Osteoblast (primary cell): Measurements from ENCODE around the gene FLII. TPM values are rescaled to one million over a fixed set of nuclear protein-coding genes. Genes with fewer than 3 reads are reported as not detected.

Experiments
- DNase-seq: peaks from one replicate; pipeline ENCODE4 v3.0.0; 2011; ENCODE audit warnings: low spot score, mixed read lengths; ENCODE audit not compliant: insufficient read length; ENCODE audit errors: missing footprints
- H2AFZ ChIP-seq: 2 replicates; pipeline ENCODE4 v1.6.0; 2011; ENCODE audit warnings: mild to moderate bottlenecking, low read length
- H3K27ac ChIP-seq: 2 replicates; pipeline ENCODE4 v1.5.1; 2011; ENCODE audit warnings: mild to moderate bottlenecking, low read depth, low read length, moderate library complexity
- H3K27me3 ChIP-seq: 2 replicates; pipeline ENCODE4 v1.6.0; 2012; ENCODE audit warnings: mild to moderate bottlenecking, control low read depth, inconsistent platforms, low read length, moderate library complexity; ENCODE audit not compliant: insufficient read depth
- H3K36me3 ChIP-seq: 2 replicates; pipeline ENCODE4 v1.5.1; 2011; ENCODE audit warnings: mild to moderate bottlenecking, low read length, control low read depth, moderate library complexity; ENCODE audit not compliant: insufficient read depth
- H3K4me1 ChIP-seq: 2 replicates; pipeline ENCODE4 v1.5.1; 2011; ENCODE audit warnings: mild to moderate bottlenecking, low read length, control low read depth, moderate library complexity; ENCODE audit not compliant: insufficient read depth
- H3K4me2 ChIP-seq: 2 replicates; pipeline ENCODE4 v1.6.0; 2011; ENCODE audit warnings: mild to moderate bottlenecking, low read length; ENCODE audit not compliant: insufficient read depth
- H3K4me3 ChIP-seq: fragments of 200-600 bp; sonication (generic); 3 replicates; pipeline ENCODE4 v1.5.1; 2012; ENCODE audit warnings: mild to moderate bottlenecking, low read length, inconsistent platforms; ENCODE audit not compliant: insufficient read depth
- H3K79me2 ChIP-seq: 2 replicates; pipeline ENCODE4 v1.6.0; 2012; ENCODE audit warnings: mild to moderate bottlenecking, low read length, control low read depth, inconsistent platforms; ENCODE audit not compliant: insufficient read depth
- H3K9me3 ChIP-seq: 2 replicates; pipeline ENCODE4 v1.5.1; 2011; ENCODE audit warnings: low read depth, low read length, control low read depth
- H4K20me1 ChIP-seq: 2 replicates; pipeline ENCODE4 v1.6.0; 2012; ENCODE audit warnings: mild to moderate bottlenecking, low read length, control low read depth; ENCODE audit not compliant: insufficient read depth
- total RNA-seq: library from RNA; depleted of rRNA; stranded (reverse); fragments of >200 nt; gene quantifications from 2 replicates; pipeline ENCODE4 v1.2.3, GENCODE V29; 2012
- TF ChIP-seq, protein P1 (sequence below): IDR thresholded peaks from 2 replicates; pipeline ENCODE4 v1.5.1; 2011; ENCODE audit warnings: mild to moderate bottlenecking, low read depth, low read length, moderate library complexity; ENCODE audit errors: extremely low read depth

The FLII gene
- total RNA-seq, 1 donor = 212 TPM

DNA sequence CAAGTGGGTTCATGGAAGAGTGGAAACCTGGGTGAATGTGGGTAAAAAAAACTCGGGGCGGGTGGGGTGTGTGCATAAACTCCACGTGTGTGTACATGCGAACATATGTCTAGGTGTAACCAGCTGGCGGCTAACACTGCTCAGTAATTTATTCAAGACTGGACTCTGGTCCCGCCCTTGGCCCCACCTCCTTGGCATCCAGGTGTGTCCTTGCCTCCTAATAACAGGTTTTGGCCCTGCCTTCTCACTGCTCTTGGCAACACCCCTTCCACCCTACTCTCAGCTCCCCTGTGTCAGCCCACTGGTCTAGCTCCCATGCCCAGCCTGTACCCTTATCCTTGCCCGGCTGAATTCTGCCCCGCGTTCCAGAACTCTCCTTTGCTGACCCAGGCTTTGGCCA is 8.3 kb downstream of the FLII start:
- no peak overlapping the region for H2AFZ ChIP-seq
- H3K79me2 ChIP-seq = peaks cover 20% of the 10 kb centered on the region
- peaks cover 94% of the 10 kb centered on the region for H3K36me3 ChIP-seq
- no peak overlapping the region for H3K4me3 ChIP-seq
- peaks cover 34% of the 10 kb centered on the region for H4K20me1 ChIP-seq
- TF ChIP-seq, protein P1, sequence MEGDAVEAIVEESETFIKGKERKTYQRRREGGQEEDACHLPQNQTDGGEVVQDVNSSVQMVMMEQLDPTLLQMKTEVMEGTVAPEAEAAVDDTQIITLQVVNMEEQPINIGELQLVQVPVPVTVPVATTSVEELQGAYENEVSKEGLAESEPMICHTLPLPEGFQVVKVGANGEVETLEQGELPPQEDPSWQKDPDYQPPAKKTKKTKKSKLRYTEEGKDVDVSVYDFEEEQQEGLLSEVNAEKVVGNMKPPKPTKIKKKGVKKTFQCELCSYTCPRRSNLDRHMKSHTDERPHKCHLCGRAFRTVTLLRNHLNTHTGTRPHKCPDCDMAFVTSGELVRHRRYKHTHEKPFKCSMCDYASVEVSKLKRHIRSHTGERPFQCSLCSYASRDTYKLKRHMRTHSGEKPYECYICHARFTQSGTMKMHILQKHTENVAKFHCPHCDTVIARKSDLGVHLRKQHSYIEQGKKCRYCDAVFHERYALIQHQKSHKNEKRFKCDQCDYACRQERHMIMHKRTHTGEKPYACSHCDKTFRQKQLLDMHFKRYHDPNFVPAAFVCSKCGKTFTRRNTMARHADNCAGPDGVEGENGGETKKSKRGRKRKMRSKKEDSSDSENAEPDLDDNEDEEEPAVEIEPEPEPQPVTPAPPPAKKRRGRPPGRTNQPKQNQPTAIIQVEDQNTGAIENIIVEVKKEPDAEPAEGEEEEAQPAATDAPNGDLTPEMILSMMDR = no peak
- no peaks in the 10 kb centered on the region for H3K27me3 ChIP-seq
- H3K4me2 ChIP-seq = no peak overlapping the region
- no peak overlapping the region for H3K27ac ChIP-seq
- H3K9me3 ChIP-seq = no peaks in the 10 kb centered on the region
- DNase-seq = no peak
- no peaks in the 10 kb centered on the region for H3K4me1 ChIP-seq

GRCh38 chr17:18248811-18249210 is 9.7 kb downstream of the FLII start:
- Histone ChIP-seq H4K20me1 (peaks cover 33% of the 10 kb centered on the region), H3K4me1 (no peaks in the 10 kb centered on the region), H3K36me3 (peaks cover 89% of the 10 kb centered on the region), H3K27me3 (no peaks in the 10 kb centered on the region), H3K79me2 (peaks cover 8% of the 10 kb centered on the region), H2AFZ (no peak overlapping the region), H3K9me3 (no peaks in the 10 kb centered on the region), H3K4me3 (no peak overlapping the region), H3K4me2 (no peak overlapping the region), H3K27ac (no peak overlapping the region)
- DNase-seq = no peak
- TF ChIP-seq, protein P1 = no peak

DNA sequence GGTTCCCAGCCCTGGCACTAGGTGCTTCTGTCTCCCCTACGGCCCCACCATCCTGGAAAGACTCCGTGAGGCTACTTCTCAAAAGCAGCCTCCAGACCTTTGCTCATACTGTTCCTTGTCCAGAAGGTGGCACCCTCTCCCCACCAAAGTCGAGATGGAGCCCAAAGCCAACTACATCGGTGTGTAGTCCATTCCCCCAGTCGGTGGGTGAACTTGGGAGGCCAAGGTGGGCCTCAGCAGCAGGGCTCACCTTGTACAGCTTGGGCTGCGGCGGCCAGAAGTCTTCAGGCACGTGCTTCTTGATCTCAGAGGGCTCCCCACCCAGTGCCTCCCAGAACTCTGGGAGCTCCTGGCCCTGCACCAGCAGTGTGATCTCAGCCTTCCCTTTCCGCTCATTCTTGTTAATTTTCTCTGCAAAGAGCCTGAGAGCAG is 10.2 kb downstream of the FLII start:
- DNase-seq = peak; percentile 99
- peaks cover 31% of the 10 kb centered on the region for H4K20me1 ChIP-seq
- no peak overlapping the region for H3K4me3 ChIP-seq
- H3K4me2 ChIP-seq = no peak overlapping the region
- no peaks in the 10 kb centered on the region for H3K9me3 ChIP-seq
- peaks cover 89% of the 10 kb centered on the region for H3K36me3 ChIP-seq
- peaks cover 4% of the 10 kb centered on the region for H3K79me2 ChIP-seq
- H3K27ac ChIP-seq = no peak overlapping the region
- no peaks in the 10 kb centered on the region for H3K4me1 ChIP-seq
- no peaks in the 10 kb centered on the region for H3K27me3 ChIP-seq
- TF ChIP-seq, protein P1 = peak; percentile 73
- H2AFZ ChIP-seq = no peak overlapping the region

GRCh38 chr17:18247613-18248001 is 10.9 kb downstream of the FLII start:
- H3K4me2 ChIP-seq = no peak overlapping the region
- H3K27ac ChIP-seq = no peak overlapping the region
- no peak overlapping the region for H2AFZ ChIP-seq
- DNase-seq = no peak
- H3K79me2 ChIP-seq = peaks cover 4% of the 10 kb centered on the region
- peaks cover 31% of the 10 kb centered on the region for H4K20me1 ChIP-seq
- H3K27me3 ChIP-seq = no peaks in the 10 kb centered on the region
- H3K4me3 ChIP-seq = no peak overlapping the region
- TF ChIP-seq, protein P1 = no peak
- no peaks in the 10 kb centered on the region for H3K9me3 ChIP-seq
- H3K36me3 ChIP-seq = peaks cover 82% of the 10 kb centered on the region
- no peaks in the 10 kb centered on the region for H3K4me1 ChIP-seq
